H54 (cell line): Measurements from ENCODE around the gene MOB1B.
"Not testable (repeated sequence)": the region's sequence is repeated elsewhere in the genome, so short reads cannot be mapped to it uniquely, and the experiment has no call there.

Source experiments
- DNase-seq: peaks from one replicate; pipeline ENCODE4 v3.0.0; 2011; ENCODE audit warnings: low spot score, mixed read lengths; ENCODE audit not compliant: insufficient read length
- FAIRE-seq: peaks from 3 replicates; lab custom pipeline; 2011; peaks lifted over from hg19 to GRCh38; lab: Jason Lieb, UNC
- POLR2A ChIP-seq: IDR thresholded peaks from 2 replicates; pipeline ENCODE4 v1.6.1; 2011; ENCODE audit warnings: low read depth, mild to moderate bottlenecking, low read length

Gene MOB1B

DNA sequence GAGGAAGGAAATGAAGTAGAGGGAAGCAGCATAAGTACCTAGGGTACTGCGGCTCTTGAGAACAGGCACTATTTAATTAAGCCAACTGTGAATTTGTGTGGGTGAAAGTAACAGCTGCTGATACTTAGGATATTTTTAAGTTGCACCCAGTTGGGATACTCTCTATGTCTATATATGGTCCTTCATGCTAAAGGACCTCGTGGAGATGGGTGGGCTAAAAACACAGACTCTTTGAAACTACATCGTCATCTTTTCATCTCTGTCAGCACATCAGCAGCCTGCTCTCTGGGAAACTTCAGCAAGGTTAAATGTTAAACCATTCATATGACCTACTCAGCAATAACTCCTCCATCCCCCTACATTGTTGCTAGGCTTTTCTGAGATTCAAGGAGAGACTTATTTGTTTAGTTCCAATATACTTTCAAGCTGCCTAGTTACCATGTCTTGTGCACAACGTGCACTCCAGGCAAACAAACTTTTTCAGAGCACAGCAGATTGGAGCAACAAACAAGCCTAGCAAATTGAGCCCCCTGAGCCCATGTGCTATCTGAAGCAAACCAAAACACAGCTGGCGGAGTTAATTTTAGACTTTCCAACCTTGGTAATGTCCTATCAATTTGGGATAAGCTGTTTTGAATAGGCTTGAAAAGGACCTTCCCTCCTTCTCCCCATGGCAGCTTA, 6.2 kb upstream of the MOB1B start:
- no peak for FAIRE-seq
- no peak for TF ChIP-seq POLR2A
- DNase-seq, result no peak

DNA sequence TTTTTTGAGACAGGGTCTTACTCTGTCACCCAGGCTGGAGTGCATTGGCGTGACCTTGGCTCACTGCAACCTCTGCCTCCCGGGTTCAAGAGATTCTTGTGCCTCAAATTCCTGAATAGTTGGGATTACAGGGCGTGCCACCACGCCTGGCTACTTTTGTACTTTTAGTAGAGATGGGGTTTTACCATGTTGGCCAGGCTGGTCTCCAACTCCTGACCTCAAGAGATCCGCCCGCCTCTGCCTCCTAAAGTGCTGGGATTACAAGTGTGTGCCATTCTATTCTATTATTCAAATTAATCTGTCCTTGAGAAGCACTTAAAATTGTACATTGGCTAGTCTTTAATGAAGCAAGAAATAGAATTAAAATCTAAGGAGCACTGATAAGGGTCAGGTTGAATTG, 3.6 kb upstream of the MOB1B start:
- not testable (repeated sequence) for FAIRE-seq, DNase-seq

DNA sequence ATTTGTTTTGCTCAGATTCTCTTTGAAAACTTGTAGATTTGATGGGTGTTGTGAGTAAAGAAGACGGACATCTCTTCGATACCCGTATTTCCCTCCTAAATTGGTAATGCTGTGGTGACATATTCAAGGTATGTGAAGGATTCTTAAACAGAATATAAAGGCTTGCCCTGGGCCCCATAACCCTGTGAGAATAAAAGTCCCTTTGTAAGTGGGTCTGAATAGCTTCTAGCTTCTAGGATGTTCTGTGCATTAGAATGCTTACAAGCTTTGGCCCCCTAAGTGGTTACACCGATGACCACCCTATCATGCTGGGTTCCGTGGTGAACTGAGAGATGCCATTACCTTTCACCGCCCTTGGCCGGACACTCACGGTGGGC, 574 bp upstream of the MOB1B start:
- TF ChIP-seq POLR2A, result no peak
- DNase-seq (no peak), FAIRE-seq (no peak)

DNA sequence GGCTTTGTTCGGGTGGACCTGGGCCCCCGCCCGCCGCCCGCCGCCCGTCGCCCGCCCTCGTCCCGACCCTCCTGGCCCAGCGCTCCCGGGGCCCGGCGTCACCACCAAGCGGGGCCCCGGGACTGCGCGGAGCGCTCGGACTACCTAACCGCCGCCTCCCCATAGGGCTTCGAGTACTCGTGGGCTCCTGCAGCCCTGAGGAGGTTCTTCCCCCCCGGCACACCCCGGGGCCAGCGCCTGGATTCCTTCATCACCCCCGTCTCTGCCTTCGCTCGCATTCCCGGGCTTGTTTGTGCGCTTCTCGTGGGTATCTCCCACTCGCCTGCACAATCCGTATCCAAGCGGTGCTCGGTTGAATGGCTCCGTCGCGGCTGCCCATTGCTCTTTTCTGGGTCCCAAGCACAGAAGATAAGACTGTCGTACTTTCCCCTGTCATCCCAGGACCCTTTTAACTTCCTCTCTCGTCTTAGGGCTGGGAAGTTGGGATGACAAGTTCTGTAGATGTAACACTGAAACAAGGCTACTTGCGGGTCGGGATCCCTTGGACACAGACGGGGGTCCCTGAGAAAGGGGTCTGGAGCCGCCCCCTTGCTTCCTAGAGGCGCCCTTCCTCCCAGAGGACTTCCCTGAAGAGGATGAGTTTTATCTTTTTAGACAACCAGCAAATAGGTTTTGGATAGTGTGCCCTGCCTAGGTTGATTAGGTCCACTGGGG, 565 bp downstream of the MOB1B start:
- no peak for TF ChIP-seq POLR2A
- peak; percentile 19 for DNase-seq
- no peak for FAIRE-seq

DNA sequence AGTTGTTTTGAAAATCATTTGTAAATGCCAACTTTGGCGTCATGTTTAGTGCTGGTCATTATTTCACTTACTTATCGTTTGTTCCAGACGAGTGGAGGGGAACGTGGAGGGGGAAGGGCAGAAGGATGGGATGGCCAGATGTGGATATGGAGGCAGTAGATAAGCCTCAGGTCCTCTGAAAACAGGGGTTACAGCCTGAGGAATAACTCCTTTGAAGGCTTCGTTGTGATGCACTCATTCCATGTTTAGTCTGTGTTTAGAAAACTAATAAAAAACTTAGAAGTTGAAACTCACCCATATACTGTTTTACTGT, 1.1 kb downstream of the MOB1B start:
- TF ChIP-seq POLR2A, result no peak
- DNase-seq (no peak), FAIRE-seq (no peak)

DNA sequence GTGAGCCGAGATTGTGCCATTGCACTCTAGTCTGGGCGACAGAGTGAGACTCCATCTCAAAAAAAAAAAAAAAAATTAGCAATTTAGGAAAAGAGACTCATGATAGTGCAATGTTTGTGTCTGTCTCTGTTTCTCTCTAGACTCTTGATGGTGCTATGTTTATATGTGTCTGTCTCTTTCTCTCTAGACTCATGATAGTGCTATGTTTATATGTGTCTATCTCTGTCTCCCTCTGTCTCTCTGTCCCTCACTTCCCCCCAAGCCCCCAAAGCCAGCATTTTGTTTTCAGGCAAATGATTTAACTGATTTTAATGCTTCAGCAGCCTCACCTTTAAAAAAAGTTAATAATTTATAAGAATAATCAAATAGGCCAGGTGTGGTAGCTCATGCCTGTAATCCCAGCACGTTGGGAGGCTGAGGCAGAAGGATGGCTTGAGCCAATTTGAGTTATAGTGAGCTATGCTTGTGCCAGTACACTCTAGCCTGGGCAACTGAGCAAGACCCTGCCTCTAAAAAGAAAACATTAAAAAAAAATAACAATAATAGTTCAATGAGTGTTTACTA, 6.9 kb downstream of the MOB1B start:
- DNase-seq (no peak), FAIRE-seq (no peak)
- no peak for TF ChIP-seq POLR2A

DNA sequence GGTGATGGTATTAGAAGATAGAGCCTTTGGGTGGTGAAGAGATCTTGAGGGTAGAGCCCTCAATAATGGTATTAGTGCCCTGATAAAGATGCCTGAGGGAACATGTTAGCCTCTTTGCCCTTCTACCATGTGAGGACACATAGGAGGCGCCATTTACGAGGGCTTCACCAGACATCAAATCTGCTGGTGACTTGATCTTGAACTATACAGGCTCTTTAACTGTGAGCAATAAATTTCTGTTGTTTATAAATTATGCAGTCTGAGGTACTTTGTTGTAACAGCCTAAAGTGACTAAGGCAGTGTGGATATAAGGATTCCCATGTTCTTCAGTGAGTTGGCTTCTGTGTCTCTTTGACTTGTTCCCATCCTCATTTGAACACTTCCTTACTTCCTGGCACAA, 11.8 kb downstream of the MOB1B start:
- FAIRE-seq, result no peak
- no peak for TF ChIP-seq POLR2A
- DNase-seq, result no peak

DNA sequence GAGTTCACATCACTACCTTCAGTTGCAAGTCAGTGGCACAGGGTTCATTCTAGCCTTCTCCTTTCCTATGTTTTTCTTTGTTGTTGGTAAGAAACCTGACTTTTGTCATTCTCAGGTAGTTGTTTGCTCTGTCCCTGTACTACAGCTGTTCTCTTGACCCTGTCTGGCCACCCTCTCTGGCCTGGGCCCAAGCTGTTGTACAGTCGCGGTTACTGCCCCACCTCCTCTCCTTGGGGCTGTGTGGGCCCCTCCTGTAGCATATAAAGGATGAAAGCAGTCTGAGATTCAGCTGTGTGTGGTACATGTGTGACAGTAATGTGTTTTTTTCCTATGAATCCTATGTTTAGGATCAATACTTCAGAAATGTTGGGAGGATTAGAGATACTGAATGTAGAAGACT, 12.5 kb downstream of the MOB1B start:
- TF ChIP-seq POLR2A, result no peak
- FAIRE-seq, result no peak
- DNase-seq, result no peak

DNA sequence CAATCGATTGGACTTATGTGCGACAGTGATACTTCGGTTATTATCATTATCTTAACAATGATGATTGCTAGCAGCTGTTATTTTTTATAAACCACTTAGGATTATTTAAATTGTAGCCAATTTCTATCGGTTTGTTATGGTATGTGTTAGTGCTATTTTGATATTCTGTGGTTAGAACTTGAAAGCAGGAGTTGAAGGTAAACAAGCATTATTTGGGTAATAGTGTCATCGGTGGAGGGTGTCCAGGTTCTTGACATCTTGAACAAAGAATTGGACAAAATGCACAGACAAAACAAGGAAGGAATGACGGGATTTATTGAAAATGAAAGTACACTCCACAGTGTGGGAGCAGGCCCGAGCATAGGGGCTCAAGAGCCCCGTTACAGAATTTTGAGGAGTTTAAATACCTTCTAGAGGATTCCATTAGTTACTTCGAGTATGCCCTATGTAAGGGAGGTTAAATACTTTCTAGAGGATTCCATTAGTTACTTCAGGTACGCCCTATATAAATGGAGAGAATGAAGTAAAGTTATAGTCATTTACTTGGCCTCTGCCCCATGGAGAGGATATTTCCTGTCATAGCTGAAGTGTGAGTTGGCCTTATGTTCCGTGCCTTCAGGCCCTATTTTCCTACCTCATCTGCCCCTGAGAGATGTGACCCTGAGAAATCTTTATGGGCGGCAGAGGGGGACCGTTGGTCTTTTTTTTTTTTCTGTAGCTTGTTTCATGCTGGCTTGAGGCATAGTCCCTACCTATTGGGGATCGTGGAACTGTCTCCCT, 13.1 kb downstream of the MOB1B start:
- no peak for FAIRE-seq
- DNase-seq, result no peak
- TF ChIP-seq POLR2A, result no peak

DNA sequence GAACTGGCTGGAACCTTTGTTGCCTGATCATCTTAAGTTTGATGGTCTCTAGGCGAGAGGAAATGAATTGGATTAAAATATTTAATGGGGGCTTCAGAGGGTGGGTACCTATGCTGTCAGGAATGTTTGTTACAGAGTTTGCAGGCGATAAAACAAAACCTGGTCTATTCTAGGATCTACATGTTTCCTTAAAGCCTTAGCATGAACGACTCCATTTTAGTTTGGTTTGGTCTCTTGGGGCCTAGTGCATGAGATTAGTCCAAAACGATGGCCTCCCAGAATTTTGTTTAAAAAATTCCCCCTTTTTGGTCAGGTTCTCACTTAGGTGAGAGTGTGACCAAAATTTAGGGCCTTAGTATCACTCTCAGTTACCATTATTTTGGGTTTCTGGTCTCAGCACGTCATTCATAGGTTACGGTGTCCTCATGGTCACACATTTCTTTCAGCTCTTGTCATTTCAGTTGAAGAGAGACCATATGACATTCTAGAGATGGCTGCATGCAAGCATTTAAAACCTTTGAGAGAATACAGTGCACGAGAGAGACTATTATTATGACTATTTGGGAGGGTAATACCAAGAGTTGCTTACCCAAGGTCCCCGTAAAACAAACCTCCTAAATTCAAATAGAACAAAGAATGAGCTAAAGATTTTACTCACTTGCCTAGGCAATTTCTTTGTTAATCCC, 13.8 kb downstream of the MOB1B start:
- DNase-seq, result no peak
- no peak for TF ChIP-seq POLR2A
- FAIRE-seq, result no peak

DNA sequence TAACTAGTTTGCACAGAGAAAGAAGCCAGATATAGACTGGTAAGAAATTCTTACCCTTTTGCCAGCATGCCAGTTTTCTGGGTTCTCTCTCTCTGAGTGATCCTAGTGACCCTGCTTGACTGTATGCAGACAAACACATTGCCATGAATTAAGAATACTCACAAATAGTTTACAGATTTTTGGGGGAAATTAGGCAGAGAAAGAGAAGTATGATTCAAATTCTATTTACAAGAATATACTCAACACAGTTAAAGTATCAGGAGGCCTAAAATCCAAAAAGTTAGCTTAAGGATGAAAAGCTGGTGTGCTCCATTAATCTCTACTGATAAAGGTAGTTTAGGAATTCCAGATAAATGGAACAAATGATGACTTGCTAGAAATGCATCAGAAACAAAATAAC, 18.4 kb downstream of the MOB1B start:
- no peak for TF ChIP-seq POLR2A
- FAIRE-seq, result no peak
- no peak for DNase-seq

DNA sequence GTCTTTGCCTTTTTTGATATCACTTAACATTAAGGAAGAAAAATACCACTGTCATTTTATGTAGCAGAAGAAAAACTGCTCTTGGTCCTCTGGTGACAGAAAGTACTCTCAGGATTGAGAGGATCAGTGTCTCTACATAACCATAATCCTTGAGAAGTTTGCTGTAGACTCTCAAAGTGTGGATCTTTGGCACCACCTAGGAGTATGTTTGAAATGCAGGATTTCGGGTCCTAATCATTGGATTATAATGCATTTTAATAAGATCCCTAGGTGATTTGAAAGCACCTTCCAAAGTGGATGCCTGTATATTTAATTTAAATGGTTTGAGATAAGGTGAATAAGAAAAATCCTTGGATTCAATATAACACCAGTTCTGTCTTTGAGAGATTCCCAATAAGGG, 23.2 kb downstream of the MOB1B start:
- TF ChIP-seq POLR2A, result no peak
- FAIRE-seq (no peak), DNase-seq (no peak)

DNA sequence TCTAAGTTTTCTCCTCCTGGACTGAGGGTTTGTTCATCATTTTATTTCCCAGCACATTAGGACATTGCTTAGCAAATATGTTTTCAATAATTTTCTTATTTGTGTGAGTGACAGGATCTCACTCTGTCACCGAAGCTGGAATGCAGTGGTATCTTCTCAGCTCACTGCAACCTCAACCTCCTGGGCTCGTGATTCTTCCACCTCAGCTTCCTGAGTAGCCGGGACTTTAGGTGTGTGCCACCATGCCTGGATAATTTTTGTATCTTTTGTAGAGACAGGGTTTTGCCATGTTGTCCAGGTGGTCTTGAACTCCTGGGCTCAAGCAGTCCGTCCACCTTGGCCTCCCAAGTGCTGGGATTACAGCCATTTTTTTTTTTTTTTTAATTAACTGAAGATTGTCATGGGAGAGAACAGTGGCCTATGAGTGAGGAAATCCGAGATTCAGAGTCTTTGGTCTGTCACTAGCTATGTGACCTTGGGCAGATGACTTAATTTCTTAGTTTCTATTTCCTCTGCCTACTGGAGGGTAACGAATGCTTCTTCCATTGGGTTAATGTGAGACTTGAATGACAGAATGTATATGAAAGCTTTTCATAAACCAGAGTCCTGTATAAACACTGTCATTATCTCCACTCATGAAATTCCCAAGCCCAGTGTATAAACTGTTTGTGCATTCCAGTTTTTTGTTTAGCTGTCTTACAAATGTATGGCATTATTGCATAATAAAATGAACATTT, 23.9 kb downstream of the MOB1B start:
- FAIRE-seq (no peak), DNase-seq (no peak)
- TF ChIP-seq POLR2A, result no peak

DNA sequence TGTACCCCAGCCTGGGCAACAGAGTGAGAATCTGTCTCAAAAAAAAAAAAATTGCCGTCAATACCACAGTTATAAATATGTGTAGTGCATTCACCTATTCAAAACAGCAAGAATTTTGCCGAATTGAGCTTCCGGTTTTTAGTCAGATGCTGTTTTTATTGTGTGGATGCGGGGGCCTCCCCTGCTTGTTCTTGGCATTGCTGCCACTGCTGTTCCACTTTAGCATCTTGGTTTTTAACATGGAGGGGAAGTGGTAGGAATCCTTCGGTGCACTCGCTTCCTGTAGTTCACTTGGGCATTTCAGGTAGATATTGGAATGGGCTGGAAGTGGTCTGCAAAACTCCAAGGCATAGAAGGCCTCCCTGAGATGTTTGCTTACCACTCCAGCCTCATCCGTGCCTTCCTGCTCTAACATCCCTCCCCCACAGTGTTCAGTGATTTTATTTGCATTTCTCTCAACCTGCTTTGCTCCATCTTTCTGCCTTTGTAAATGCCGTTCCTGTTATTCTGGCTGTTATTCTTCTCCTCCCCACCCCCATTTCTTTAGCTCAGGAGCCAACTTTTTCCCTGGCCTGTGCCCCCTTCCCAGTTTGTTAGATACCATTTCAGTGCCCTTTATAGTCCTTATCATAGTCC, 25.5 kb downstream of the MOB1B start:
- TF ChIP-seq POLR2A, result no peak
- DNase-seq, result no peak
- FAIRE-seq, result no peak
